Colonic mucosa (tissue), 4 donors: Measurements from ENCODE around the gene ARFGEF3. TPM values are rescaled to one million over a fixed set of nuclear protein-coding genes. Genes with fewer than 3 reads are reported as not detected.

Experiments used
- DNase-seq: peaks from one replicate; pipeline ENCODE4 v3.0.0-alpha.2; 2020
- H3K27ac ChIP-seq: fragments of 200-600 bp; one replicate; pipeline ENCODE4 v1.8.0; 2021
- H3K27me3 ChIP-seq: fragments of 200-600 bp; one replicate; pipeline ENCODE4 v1.8.0; 2021
- H3K36me3 ChIP-seq: fragments of 200-600 bp; one replicate; pipeline ENCODE4 v1.8.0; 2021
- H3K4me1 ChIP-seq: fragments of 200-600 bp; one replicate; pipeline ENCODE4 v1.8.0; 2021; ENCODE audit warnings: mild to moderate bottlenecking
- H3K4me3 ChIP-seq: fragments of 200-600 bp; one replicate; pipeline ENCODE4 v1.8.0; 2021
- H3K9ac ChIP-seq, 2 donors: one replicate each; pipeline ENCODE4 v1.7.0; 2013; ENCODE audit warnings: control low read depth in 2 of 2, low read depth in 2 of 2, low read length in 2 of 2
- H3K9me3 ChIP-seq: fragments of 200-600 bp; one replicate; pipeline ENCODE4 v1.8.0; 2021
- CTCF ChIP-seq: fragments of 200-600 bp; IDR thresholded peaks from one replicate; pipeline ENCODE4 v1.8.0; 2022; ENCODE audit warnings: antibody characterized with exemption, mild to moderate bottlenecking
- intact Hi-C: fragments of 100-400 bp; cut with DNase I; formaldehyde crosslinking; loops from one replicate; pipeline ENCODE4 v1.14.1; 2022
- total RNA-seq, 2 donors: library from RNA; stranded (reverse); fragmentation: NEBNext Ultra II Directional in 1 of 2; extraction: Animal tissue kit (Norgen Biotek cat#: 25700) in 1 of 2; gene quantifications; one replicate each; pipeline ENCODE4 v1.2.1, GENCODE V29; 2021
- donor health status: healthy.
- donor health status: DM: no; HTN: no; CAD: no.
- donor health status: DM: no; HTN: no; CAD: no.

ARFGEF3 gene
- total RNA-seq, 2 donors from 2014 or later, result 22.2 to 23.8 TPM

GRCh38 chr6:138215093-138215782 is 53.5 kb downstream of the ARFGEF3 start:
- Histone ChIP-seq H3K9ac (peak overlapping the region in 1 of 2 donors; percentile 55), H3K36me3 (no peaks in the 10 kb centered on the region), H3K4me1 (no peaks in the 10 kb centered on the region), H3K4me3 (no peak overlapping the region), H3K9me3 (no peaks in the 10 kb centered on the region), H3K27ac (no peak overlapping the region), H3K27me3 (no peaks in the 10 kb centered on the region)
- peak; percentile 41 for DNase-seq
- intact Hi-C loops, result no loop called here
- no peak for TF ChIP-seq CTCF

GRCh38 chr6:138218449-138218848 is 56.7 kb downstream of the ARFGEF3 start, which contains the start of gene PBOV1:
Gene PBOV1 (minus strand): TSS chr6:138218491. CDS start chr6:138218395, 96 bp downstream.
- intact Hi-C loops, result no loop called here
- Histone ChIP-seq H3K27ac (peak within 1 kb of the TSS; percentile 24), H3K9ac (no peak within 1 kb of the TSS), H3K4me3 (no peak within 1 kb of the TSS), H3K27me3 (no peaks in the 10 kb centered on the region), H3K4me1 (no peaks in the 10 kb centered on the region), H3K9me3 (no peaks in the 10 kb centered on the region), H3K36me3 (no peaks in the 10 kb centered on the region)
- DNase-seq, result no peak
- no peak for TF ChIP-seq CTCF

- intact Hi-C loops, result no loop called here
- DNase-seq, result no peak
- H3K4me3 ChIP-seq, result no peak overlapping the region
- H3K27me3 ChIP-seq, result no peaks in the 10 kb centered on the region
- H3K9me3 ChIP-seq, result no peaks in the 10 kb centered on the region
- H3K9ac ChIP-seq, result no peak overlapping the region
- no peaks in the 10 kb centered on the region for H3K36me3 ChIP-seq
- no peak for TF ChIP-seq CTCF
- no peaks in the 10 kb centered on the region for H3K4me1 ChIP-seq
- peak overlapping the region; percentile 24 for H3K27ac ChIP-seq
These were observed 57.7 kb downstream of the ARFGEF3 start for GRCh38 chr6:138219398-138219797.

- no peaks in the 10 kb centered on the region for H3K4me1 ChIP-seq
- DNase-seq, result no peak
- H3K9me3 ChIP-seq, result no peaks in the 10 kb centered on the region
- H3K9ac ChIP-seq, result no peak overlapping the region
- TF ChIP-seq CTCF, result no peak
- H3K4me3 ChIP-seq, result no peak overlapping the region
- no peaks in the 10 kb centered on the region for H3K27me3 ChIP-seq
- H3K36me3 ChIP-seq, result no peaks in the 10 kb centered on the region
- intact Hi-C loops, result no loop called here
- H3K27ac ChIP-seq, result peak overlapping the region; percentile 24
These were observed 58.2 kb downstream of the ARFGEF3 start for GRCh38 chr6:138219901-138220300.

- DNase-seq, result no peak
- Histone ChIP-seq H3K36me3 (no peaks in the 10 kb centered on the region), H3K9me3 (no peaks in the 10 kb centered on the region), H3K9ac (no peak overlapping the region), H3K4me3 (no peak overlapping the region), H3K27ac (no peak overlapping the region), H3K27me3 (no peaks in the 10 kb centered on the region), H3K4me1 (no peaks in the 10 kb centered on the region)
- no peak for TF ChIP-seq CTCF
- intact Hi-C loops, result no loop called here
These were observed 61.3 kb downstream of the ARFGEF3 start for GRCh38 chr6:138222901-138223546.
